Measurements from ENCODE around the gene ADGRE3.
"Not testable (repeated sequence)": the region's sequence is repeated elsewhere in the genome, so short reads cannot be mapped to it uniquely, and the experiment has no call there.

ADGRE3 gene

GRCh38 chr19:14670408-14670807 lies 4.2 kb downstream of the ADGRE3 start:
- no peak for DNase-seq (ENCODE audit: low read depth in 3 of 3)

- no peak for DNase-seq (ENCODE audit: low read depth in 3 of 3)
Measured at GRCh38 chr19:14669940-14670339, 4.7 kb downstream of the ADGRE3 start.

GRCh38 chr19:14661372-14661924 lies 13.2 kb downstream of the ADGRE3 start:
- DNase-seq (ENCODE audit: low read depth in 3 of 3): no peak

- no peak for DNase-seq (ENCODE audit: low read depth in 3 of 3)
Measured at GRCh38 chr19:14659874-14660489, 14.7 kb downstream of the ADGRE3 start.

- DNase-seq (ENCODE audit: low read depth in 3 of 3): no peak
Measured at GRCh38 chr19:14655726-14656125, 18.9 kb downstream of the ADGRE3 start.

GRCh38 chr19:14654786-14655560 lies 19.7 kb downstream of the ADGRE3 start:
- DNase-seq (ENCODE audit: low read depth in 3 of 3): no peak

- DNase-seq (ENCODE audit: low read depth in 3 of 3): no peak
Measured at GRCh38 chr19:14650161-14650560, 24.5 kb downstream of the ADGRE3 start.

GRCh38 chr19:14649020-14649419 lies 25.6 kb downstream of the ADGRE3 start:
- DNase-seq (ENCODE audit: low read depth in 3 of 3): no peak

GRCh38 chr19:14648506-14648905 lies 26.1 kb downstream of the ADGRE3 start:
- no peak for DNase-seq (ENCODE audit: low read depth in 3 of 3)

- no peak for DNase-seq (ENCODE audit: low read depth in 3 of 3)
Measured at GRCh38 chr19:14639536-14640277, 34.9 kb downstream of the ADGRE3 start.

- no peak for DNase-seq (ENCODE audit: low read depth in 3 of 3)
Measured at GRCh38 chr19:14632286-14632685, 42.4 kb downstream of the ADGRE3 start.

GRCh38 chr19:14629557-14629956 lies 45.1 kb downstream of the ADGRE3 start:
- DNase-seq (ENCODE audit: low read depth in 3 of 3): no peak

GRCh38 chr19:14624491-14624890 lies 50.2 kb downstream of the ADGRE3 start:
- DNase-seq (ENCODE audit: low read depth in 3 of 3): not testable (repeated sequence)

- DNase-seq (ENCODE audit: low read depth in 3 of 3): no peak
Measured at GRCh38 chr19:14619404-14619803, 55.2 kb downstream of the ADGRE3 start.

GRCh38 chr19:14616407-14616806 lies 58.2 kb downstream of the ADGRE3 start:
- no peak for DNase-seq (ENCODE audit: low read depth in 3 of 3)

- DNase-seq (ENCODE audit: low read depth in 3 of 3): no peak
Measured at GRCh38 chr19:14615623-14616022, 59.0 kb downstream of the ADGRE3 start.

GRCh38 chr19:14614099-14614412 lies 60.6 kb downstream of the ADGRE3 start:
- no peak for DNase-seq (ENCODE audit: low read depth in 3 of 3)

GRCh38 chr19:14613399-14614098 lies 61.1 kb downstream of the ADGRE3 start:
- DNase-seq (ENCODE audit: low read depth in 3 of 3): not testable (repeated sequence)

- no peak for DNase-seq (ENCODE audit: low read depth in 3 of 3)
Measured at GRCh38 chr19:14612657-14613056, 62.0 kb downstream of the ADGRE3 start.

- not testable (repeated sequence) for DNase-seq (ENCODE audit: low read depth in 3 of 3)
Measured at GRCh38 chr19:14612242-14612641, 62.4 kb downstream of the ADGRE3 start.

GRCh38 chr19:14611051-14611450 lies 63.6 kb downstream of the ADGRE3 start:
- no peak for DNase-seq (ENCODE audit: low read depth in 3 of 3)

GRCh38 chr19:14606627-14607026 lies 68.0 kb downstream of the ADGRE3 start:
- no peak for DNase-seq (ENCODE audit: low read depth in 3 of 3)

Data from stimulated activated CD4-positive, alpha-beta T cell treated with anti-CD3 and anti-CD28 coated beads, TNF-alpha, amount 100 ng/mL, for 4 hours (primary cell).